CD4-positive, alpha-beta T cell treated with Interleukin-17A for 4 hours (primary cell): Measurements from ENCODE around the gene GLS2.

Source experiments
- DNase-seq: peaks from one replicate; pipeline ENCODE4 v3.0.0-alpha.2; 2020; ENCODE audit warnings: mixed read lengths

GLS2 gene

DNA sequence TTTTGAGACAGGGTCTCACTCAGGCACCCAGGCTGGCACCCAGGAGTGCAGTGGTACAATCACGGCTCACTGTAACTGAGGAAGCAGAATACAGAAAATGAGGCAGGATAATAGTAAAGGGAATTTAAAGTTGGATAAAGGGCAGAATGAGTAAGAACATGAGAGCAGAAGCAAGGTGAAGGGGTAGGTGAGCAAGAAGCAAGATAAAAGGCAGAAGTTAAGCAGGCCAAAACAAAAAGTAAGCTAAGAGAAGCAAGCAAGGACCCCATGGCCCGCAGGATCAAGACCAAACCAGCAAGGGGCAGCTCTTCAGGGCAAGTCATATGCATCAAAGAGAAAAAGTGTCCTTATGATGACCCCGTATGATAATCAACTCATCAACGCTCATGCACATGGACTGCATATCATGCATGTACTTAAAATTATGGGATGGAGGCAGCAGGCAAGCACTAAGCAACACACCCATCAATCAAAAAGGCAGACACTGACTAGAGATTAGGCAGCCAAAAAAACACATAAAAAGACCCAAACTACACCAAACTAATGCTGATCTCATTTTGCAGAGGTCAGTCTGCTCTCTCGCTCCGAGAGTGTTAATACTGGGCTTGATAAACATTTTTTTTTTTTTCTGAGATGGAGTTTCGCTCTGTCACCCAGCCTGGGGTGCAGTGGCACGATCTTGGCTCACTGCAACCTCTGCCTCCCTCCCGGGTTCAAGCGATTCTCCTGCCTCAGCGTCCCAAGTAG, 50.4 kb downstream of the GLS2 start:
- no peak for DNase-seq

DNA sequence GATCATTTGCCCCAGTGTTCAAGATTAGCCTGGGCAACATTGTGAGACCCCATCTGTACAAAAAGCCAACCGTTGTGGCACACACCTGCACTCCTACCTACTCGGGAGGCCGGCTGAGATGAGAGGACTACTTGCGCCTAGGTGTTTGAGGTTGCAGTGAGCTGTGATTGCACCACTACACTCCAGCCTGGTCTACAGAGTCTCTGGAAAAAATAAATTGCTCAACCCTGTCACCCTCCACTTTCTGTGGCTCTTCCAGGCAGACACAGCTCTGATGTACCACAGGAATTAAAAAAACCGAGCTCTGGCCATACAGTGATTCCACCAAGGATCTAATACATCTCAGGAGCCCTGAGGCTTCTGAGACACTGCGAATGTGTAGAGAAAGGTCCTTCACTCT, 53.1 kb downstream of the GLS2 start:
- no peak for DNase-seq

DNA sequence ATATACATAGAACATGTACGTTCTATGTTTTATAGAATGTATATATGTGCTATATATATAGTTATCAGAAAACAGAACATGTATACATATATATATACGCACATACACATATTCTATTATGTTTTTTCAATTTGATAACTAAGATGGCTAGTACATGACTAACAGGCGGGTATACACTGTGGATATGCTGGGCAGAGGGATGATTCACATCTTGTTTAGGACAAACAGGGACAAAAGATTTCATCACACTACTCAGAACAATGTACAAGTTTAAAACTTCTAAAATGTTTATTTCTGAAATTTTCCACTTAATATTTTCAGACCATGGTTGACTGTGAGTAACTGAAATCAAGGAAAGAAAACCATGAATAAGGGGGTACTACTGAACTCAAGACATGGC, 56.1 kb downstream of the GLS2 start:
- DNase-seq: no peak

DNA sequence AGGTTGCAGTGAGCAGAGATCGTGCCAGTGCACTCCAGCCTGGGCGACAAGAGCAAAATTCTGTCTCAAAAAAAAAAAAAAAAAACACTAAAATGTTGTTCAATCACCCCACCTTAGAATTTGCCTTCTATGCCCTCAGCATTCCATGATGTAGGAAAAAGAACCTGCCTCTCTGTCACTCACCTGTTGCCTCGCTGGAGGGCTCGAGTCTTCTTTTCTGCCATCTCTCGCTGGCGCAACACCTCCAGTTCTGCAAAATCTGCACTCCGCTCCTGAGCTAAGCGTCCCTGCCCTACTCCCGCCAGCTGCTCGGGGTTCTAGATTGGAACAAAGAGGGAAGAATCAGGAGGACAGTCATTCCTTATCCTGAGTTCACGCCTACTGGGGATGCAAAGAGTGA, 56.7 kb downstream of the GLS2 start:
- no peak for DNase-seq

DNA sequence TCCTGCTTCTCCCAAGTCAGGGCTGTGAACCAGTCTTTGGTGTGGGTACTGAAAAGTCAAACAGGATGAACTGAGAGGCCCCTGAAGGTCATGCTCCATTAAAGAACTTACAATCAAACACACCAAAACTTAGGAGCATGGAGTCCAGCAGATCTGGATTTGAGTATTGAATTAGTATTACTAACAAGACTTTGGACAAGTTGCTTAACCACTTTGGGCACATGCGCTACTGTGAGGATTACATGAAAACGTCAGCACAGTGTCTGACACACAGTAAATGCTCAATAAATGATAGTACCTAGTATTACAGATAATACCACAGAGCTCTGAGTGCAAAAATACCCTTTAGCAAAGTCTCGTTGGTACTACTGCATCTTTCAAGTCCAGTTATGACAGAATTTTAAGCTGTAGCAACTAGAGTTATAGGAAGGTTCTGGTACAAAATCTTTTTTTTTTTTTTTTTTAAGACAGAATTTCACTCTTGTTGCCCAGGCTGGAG, 62.0 kb downstream of the GLS2 start:
- no peak for DNase-seq

DNA sequence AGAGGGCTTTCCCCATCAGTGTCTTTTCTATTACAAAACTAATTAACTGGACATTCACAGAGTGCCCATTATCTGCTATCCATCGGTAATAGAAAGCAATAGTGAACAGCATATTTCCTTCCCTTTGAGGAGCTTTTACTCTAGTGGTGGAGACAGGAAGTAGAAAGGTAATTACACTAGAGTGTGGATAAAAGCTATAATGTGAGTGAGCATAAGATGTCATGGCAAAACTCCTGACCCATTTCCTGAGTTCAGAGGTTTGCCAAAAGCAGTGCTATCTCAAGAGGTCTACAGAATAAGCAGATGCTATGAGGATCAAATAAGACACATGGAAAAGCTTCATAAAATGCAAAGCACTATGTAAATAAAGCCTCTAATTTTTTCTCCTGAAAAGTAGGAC, 62.8 kb downstream of the GLS2 start:
- no peak for DNase-seq
